ENCODE measurements around the gene PSMD7.

The PSMD7 gene

GRCh38 chr16:74296432-74297144 is at the start of gene PSMD7:
Gene PSMD7 (plus strand): TSS chr16:74296814. CDS start chr16:74296915, 101 bp downstream.
- peak; percentile 92 for DNase-seq (ENCODE audit: low spot score)

DNA sequence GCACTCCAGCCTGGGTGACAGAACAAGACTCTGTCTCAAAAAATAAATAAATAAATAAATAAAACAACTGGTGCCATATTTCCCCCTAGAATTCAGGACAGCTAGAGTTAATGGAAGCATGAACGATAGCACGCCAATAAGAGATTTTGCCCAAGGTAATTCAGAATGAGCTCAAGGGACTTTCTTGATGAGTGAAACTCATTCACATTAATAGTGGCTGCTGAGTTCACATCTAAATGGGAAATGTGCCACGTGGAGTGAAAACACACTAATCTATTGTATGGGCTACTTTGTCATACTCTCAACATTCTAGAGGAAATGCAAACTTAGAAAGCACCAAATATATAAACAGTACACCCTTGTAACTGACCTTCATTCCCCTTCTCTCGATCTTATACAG is 47.4 kb upstream of the PSMD7 start:
- DNase-seq (ENCODE audit: low spot score): no peak

- DNase-seq (ENCODE audit: low spot score): no peak
Observed at GRCh38 chr16:74249846-74250245, 46.8 kb upstream of the PSMD7 start.

DNA sequence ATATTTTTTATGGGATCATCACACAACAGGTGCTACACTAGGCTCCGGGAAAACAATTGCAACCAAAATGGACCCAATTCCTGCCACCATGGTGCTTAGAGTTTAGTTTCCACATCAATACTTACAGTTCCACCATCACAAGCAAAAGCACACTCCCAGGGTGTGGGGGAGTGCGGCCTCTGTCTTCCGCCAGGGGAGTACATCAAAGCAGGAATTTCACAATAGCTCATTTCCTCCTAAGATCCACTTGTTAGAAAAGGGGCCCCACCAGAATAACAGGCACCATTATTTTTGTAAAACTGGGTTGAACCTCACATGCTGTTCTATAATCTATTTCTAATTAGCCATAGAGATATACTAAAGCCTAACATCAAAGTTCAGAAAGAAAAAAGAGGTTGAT is 44.3 kb upstream of the PSMD7 start:
- DNase-seq (ENCODE audit: low spot score): no peak

- no peak for DNase-seq (ENCODE audit: low spot score)
Observed at GRCh38 chr16:74253161-74253938, 43.3 kb upstream of the PSMD7 start.

DNA sequence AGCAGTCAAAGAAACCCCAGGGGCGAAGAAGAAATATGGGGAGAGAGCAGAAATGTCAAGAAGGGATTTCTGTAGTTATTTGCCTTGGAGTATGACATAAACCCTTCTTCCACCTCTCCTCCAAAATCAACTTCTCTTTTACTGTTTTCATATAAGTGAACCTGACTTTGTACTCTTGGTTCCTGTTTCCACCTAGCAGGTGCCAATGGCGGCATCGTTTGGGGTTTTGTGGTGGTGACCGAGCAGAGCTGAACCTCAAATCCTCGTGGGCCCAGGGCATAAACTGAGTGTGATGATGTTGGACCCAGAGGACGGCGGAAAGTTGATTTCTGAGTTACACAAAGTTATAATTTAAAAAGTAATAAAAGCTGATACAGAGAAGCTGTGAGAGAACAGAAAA is 39.6 kb upstream of the PSMD7 start:
- DNase-seq (ENCODE audit: low spot score): no peak

GRCh38 chr16:74261068-74261467 is 35.5 kb upstream of the PSMD7 start:
- no peak for DNase-seq (ENCODE audit: low spot score)

GRCh38 chr16:74264811-74265210 is 31.8 kb upstream of the PSMD7 start:
- DNase-seq (ENCODE audit: low spot score): no peak

DNA sequence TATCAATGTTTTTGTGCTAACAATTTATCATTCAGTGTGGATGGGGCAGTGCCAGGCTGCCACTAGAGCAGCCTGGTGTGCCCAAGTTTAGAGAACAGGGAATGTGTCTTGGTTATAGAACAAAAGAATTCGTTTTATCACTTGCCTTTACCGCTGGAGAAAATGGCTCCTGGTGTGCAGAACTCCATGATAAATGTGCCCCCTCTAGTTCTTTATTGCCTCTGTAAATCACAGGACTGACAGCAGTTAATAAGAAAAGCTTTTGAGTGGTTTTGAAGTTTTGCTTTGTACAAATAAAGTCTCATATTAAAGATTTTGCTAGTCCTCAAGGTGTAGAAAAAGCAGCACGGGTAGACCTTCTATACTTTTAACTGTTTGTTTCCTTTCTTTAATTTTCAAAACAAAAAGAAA is 28.2 kb upstream of the PSMD7 start:
- DNase-seq (ENCODE audit: low spot score): no peak

GRCh38 chr16:74271872-74272271 is 24.7 kb upstream of the PSMD7 start:
- no peak for DNase-seq (ENCODE audit: low spot score)

- peak; percentile 5 for DNase-seq (ENCODE audit: low spot score)
Observed at GRCh38 chr16:74275031-74275636, 21.5 kb upstream of the PSMD7 start.

DNA sequence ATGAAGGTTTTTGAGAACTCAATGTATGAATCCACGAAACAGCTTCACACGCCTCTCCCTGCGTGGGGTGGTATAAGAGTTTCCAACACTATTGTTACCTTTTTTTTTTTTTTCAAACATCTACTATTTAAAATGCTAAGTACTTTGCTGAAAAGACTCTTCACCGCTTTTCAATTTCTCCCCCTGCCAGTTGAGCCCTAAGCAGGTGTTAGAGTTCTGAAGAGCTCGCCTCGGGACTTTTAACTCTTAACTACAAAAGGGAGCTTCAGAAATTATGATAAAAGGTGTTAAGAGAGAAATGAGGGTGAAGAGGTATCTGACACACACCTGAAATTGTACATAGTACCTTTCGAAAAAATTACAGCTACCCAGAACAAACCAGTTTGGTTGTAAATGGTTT is 20.9 kb upstream of the PSMD7 start:
- DNase-seq (ENCODE audit: low spot score): no peak

DNA sequence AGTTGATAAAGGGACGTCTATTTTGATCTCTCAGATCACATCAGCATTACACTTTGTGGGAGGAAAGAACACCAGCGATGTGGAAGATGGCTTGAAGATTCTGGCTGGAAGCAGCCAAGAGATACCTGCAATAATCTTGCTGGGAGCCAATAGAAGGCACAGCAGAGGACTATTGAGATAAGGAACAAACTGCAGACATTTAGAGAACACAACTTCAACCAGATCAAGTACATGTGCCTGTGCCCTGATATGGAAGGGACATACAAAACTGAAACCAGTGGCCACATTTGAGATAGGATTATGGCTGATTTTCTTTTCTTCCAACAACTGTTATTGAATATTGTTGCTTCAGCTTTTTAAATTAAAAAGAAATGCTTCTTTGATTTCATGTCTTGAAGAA is 18.6 kb upstream of the PSMD7 start:
- no peak for DNase-seq (ENCODE audit: low spot score)

- no peak for DNase-seq (ENCODE audit: low spot score)
Observed at GRCh38 chr16:74279266-74279665, 17.3 kb upstream of the PSMD7 start.

GRCh38 chr16:74279805-74280204 is 16.8 kb upstream of the PSMD7 start:
- DNase-seq (ENCODE audit: low spot score): no peak

GRCh38 chr16:74280448-74280847 is 16.2 kb upstream of the PSMD7 start:
- no peak for DNase-seq (ENCODE audit: low spot score)

DNA sequence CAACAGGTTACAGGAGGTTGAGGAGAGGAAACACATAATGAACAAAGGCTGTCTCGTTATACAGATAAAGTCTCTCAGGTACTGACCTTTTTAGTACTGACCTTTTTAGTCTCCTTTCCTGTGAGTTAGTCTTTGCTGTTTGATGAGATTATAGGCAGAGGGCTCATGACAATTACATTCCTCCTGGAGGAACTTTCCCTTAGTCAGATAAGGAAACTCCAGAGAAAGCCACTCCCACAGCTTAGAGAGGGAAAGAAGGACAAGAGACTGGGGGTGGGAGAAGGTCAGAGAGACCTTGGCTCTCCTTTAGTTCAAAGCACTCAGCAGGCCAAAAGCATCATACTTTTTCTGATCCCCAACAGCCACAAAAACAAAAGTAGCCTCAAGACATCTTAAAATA is 15.3 kb upstream of the PSMD7 start:
- DNase-seq (ENCODE audit: low spot score): no peak

GRCh38 chr16:74283716-74284115 is 12.9 kb upstream of the PSMD7 start:
- no peak for DNase-seq (ENCODE audit: low spot score)

- no peak for DNase-seq (ENCODE audit: low spot score)
Observed at GRCh38 chr16:74288065-74288464, 8.5 kb upstream of the PSMD7 start.

DNA sequence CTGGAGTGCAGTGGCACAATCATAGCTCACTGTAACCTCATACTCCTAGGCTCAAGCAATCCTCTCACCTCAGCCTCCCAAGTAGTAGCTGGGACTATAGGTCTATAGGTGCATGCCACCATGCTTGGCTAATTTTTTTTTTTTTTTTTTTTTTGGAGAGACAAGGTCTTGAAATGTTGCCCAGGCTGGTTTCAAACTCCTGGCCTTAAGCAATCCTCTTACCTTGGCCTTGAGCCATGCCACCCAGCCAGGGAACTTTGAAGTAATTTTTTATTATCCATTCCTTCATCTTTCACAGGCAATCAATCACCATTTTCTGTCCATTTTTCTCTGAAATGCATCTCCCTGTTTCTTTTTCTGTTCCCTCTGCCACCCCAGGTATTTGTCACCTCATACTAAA is 6.3 kb upstream of the PSMD7 start:
- no peak for DNase-seq (ENCODE audit: low spot score)

GRCh38 chr16:74291176-74291575 is 5.4 kb upstream of the PSMD7 start:
- DNase-seq (ENCODE audit: low spot score): no peak

GRCh38 chr16:74291577-74292208 is 4.9 kb upstream of the PSMD7 start:
- DNase-seq (ENCODE audit: low spot score): no peak

DNA sequence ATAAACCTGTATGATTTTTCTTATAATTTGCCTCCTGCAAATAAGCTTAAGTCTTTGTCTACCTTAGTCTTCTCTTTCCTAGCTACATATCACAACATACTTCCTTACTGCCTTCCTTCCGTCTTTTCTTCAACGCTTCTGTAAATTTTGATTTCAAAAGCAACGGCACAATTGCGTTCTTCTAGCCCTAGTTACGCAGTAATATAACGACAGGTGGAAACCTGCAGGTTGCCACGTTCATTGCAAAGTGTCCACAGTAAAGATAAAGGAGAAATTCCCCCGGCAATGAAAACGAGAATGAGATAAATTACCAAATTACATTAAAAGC is 546 bp upstream of the PSMD7 start:
- no peak for DNase-seq (ENCODE audit: low spot score)

Measured in LoVo (cell line).